NCI-H524 (cell line): ENCODE measurements around the gene ITGBL1.

Experiments
- DNase-seq, 2 experiments: peaks; one replicate each; lab custom pipeline; 2025; lab: John Stamatoyannopoulos, UW

The ITGBL1 gene

GRCh38 chr13:101626925-101627555 is 174.6 kb downstream of the ITGBL1 start:
- DNase-seq = no peak

- DNase-seq = no peak
Measured at GRCh38 chr13:101627556-101627943, 175.1 kb downstream of the ITGBL1 start.

GRCh38 chr13:101628900-101629299 is 176.4 kb downstream of the ITGBL1 start:
- no peak for DNase-seq

- DNase-seq = no peak
Measured at GRCh38 chr13:101631395-101631794, 178.9 kb downstream of the ITGBL1 start.

- no peak for DNase-seq
Measured at GRCh38 chr13:101634142-101634541, 181.7 kb downstream of the ITGBL1 start.

- no peak for DNase-seq
Measured at GRCh38 chr13:101639711-101640110, 187.2 kb downstream of the ITGBL1 start.

- no peak for DNase-seq
Measured at GRCh38 chr13:101640788-101641400, 188.4 kb downstream of the ITGBL1 start.

GRCh38 chr13:101645871-101646270 is 193.4 kb downstream of the ITGBL1 start:
- DNase-seq = no peak

- no peak for DNase-seq
Measured at GRCh38 chr13:101647760-101648159, 195.3 kb downstream of the ITGBL1 start.

GRCh38 chr13:101648766-101649487 is 196.5 kb downstream of the ITGBL1 start:
- no peak for DNase-seq

- DNase-seq = no peak
Measured at GRCh38 chr13:101649488-101650126, 197.1 kb downstream of the ITGBL1 start.

GRCh38 chr13:101654883-101655282 is 202.4 kb downstream of the ITGBL1 start:
- DNase-seq = no peak

GRCh38 chr13:101655435-101655834 is 203.0 kb downstream of the ITGBL1 start:
- DNase-seq = no peak

GRCh38 chr13:101660711-101661110 is 208.2 kb downstream of the ITGBL1 start:
- no peak for DNase-seq

GRCh38 chr13:101661839-101662238 is 209.4 kb downstream of the ITGBL1 start:
- DNase-seq = no peak

- no peak for DNase-seq
Measured at GRCh38 chr13:101673360-101674105, 221.1 kb downstream of the ITGBL1 start.

- DNase-seq = no peak
Measured at GRCh38 chr13:101681834-101682233, 229.4 kb downstream of the ITGBL1 start.

GRCh38 chr13:101686003-101686402 is 233.5 kb downstream of the ITGBL1 start:
- no peak for DNase-seq

- no peak for DNase-seq
Measured at GRCh38 chr13:101690871-101691270, 238.4 kb downstream of the ITGBL1 start.

GRCh38 chr13:101691341-101691860 is 238.9 kb downstream of the ITGBL1 start:
- no peak for DNase-seq

GRCh38 chr13:101695870-101696516 is 243.5 kb downstream of the ITGBL1 start:
- no peak for DNase-seq
